Measurements from ENCODE around the gene HDAC4.

Gene HDAC4

DNA sequence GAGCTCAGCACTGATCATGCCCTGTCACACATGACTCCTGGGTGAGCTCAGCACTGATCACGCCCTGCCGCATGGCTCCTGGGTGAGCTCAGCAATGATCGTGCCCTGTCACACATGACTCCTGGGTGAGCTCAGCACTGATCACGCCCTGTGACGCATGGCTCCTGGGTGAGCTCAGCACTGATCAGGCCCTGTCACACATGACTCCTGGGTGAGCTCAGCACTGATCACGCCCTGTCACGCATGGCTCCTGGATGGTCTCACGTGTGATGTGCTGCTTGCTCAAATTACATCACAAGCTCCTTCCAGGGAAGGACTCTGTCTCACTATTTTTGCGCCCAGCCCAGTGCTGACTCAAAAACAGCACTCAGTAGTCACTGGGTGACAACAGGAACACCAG, 258.0 kb downstream of the HDAC4 start:
- Histone ChIP-seq H3K9me2 (ENCODE audit: low read depth, low read length) (no peaks in the 10 kb centered on the region), H3K9me3 (ENCODE audit: low read length) (no peaks in the 10 kb centered on the region), H4K20me1 (ENCODE audit: insufficient read depth, low read length) (no peaks in the 10 kb centered on the region), H3K36me3 (ENCODE audit: insufficient read depth, low read length) (no peaks in the 10 kb centered on the region), H3K79me2 (ENCODE audit: insufficient read depth, low read length) (no peaks in the 10 kb centered on the region), H3K4me3 (ENCODE audit: low read depth, low read length, poor library complexity, severe bottlenecking) (no peak overlapping the region), H3K9ac (ENCODE audit: low read length) (no peak overlapping the region), H3K4me2 (ENCODE audit: low read length) (no peak overlapping the region), H3K27me3 (ENCODE audit: insufficient read depth, low read length) (no peaks in the 10 kb centered on the region), H2AFZ (ENCODE audit: low read length) (no peak overlapping the region), H3K4me1 (ENCODE audit: insufficient read depth, low read length, severe bottlenecking) (no peaks in the 10 kb centered on the region), H3K27ac (ENCODE audit: low read depth, low read length, poor library complexity, severe bottlenecking) (no peak overlapping the region), H3F3A (ENCODE audit: insufficient read depth, low read length) (no peaks in the 10 kb centered on the region)
- TF ChIP-seq CTCF (IDR thresholded peaks at IDR 0.05; ENCODE audit: low read length) (no peak), EZH2 (IDR thresholded peaks at IDR 0.05; ENCODE audit: borderline replicate concordance, low read length) (no peak)

DNA sequence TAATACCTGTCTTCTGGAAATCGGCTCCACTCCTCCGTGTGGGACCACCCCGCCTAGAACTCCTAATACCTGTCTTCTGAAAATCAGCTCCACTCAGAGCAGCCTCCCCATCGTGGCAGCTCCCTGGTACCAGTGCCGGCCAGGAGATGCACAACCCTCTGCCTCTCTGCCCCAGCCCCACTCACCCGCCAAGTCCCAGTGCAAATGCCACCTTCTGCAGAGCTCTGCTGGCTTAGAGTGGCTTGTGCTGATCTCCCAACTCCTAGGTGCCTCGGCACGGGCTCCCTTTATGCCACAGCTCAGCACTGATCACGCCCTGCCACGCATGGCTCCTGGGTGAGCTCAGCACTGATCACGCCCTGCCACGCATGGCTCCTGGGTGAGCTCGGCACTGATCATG, 258.5 kb downstream of the HDAC4 start:
- Histone ChIP-seq H2AFZ (ENCODE audit: low read length) (no peak overlapping the region), H3K36me3 (ENCODE audit: insufficient read depth, low read length) (no peaks in the 10 kb centered on the region), H3K4me2 (ENCODE audit: low read length) (no peak overlapping the region), H3K79me2 (ENCODE audit: insufficient read depth, low read length) (no peaks in the 10 kb centered on the region), H3K9me2 (ENCODE audit: low read depth, low read length) (no peaks in the 10 kb centered on the region), H3K4me1 (ENCODE audit: insufficient read depth, low read length, severe bottlenecking) (no peaks in the 10 kb centered on the region), H3K27ac (ENCODE audit: low read depth, low read length, poor library complexity, severe bottlenecking) (no peak overlapping the region), H4K20me1 (ENCODE audit: insufficient read depth, low read length) (no peaks in the 10 kb centered on the region), H3K9me3 (ENCODE audit: low read length) (no peaks in the 10 kb centered on the region), H3F3A (ENCODE audit: insufficient read depth, low read length) (no peaks in the 10 kb centered on the region), H3K9ac (ENCODE audit: low read length) (no peak overlapping the region), H3K4me3 (ENCODE audit: low read depth, low read length, poor library complexity, severe bottlenecking) (no peak overlapping the region), H3K27me3 (ENCODE audit: insufficient read depth, low read length) (no peaks in the 10 kb centered on the region)
- TF ChIP-seq EZH2 (IDR thresholded peaks at IDR 0.05; ENCODE audit: borderline replicate concordance, low read length) (no peak), CTCF (IDR thresholded peaks at IDR 0.05; ENCODE audit: low read length) (no peak)

DNA sequence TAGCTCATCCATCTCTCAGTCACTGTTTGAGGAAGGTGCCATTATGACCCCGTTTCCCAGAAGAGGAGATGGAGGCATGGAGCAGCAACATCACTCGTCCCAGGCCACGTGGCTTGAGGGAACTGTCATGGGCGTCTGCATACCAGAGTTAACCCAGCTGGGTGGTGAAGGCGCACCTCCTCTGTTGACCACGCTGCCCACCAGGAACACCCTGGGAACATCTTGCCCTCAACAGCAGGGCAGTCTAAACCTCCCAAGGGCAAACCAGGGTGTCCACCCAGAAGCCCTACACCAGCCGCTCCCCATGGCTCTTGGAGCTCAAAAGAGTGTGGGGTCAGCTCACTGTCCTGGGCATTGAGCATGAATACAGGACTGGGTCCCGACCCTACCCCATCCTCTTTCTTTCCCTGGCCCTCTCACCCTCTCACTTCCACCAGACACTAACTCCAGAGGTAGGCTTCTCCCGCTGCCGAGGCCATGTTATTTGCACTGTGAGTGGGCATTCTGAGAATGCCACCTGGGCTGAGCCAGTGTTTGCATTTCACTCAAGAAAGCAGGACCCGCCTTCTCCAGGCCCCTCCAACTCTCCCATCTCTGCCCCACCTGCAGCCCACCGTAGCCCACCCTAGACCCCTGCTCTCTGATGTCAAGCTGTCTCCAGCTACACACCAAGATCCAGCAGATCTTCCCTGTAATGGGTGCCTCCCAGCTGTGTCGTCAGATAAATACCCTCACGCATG, 259.6 kb downstream of the HDAC4 start:
- Histone ChIP-seq H3K27ac (ENCODE audit: low read depth, low read length, poor library complexity, severe bottlenecking) (no peak overlapping the region), H3K9me3 (ENCODE audit: low read length) (no peaks in the 10 kb centered on the region), H4K20me1 (ENCODE audit: insufficient read depth, low read length) (no peaks in the 10 kb centered on the region), H3K36me3 (ENCODE audit: insufficient read depth, low read length) (no peaks in the 10 kb centered on the region), H3K79me2 (ENCODE audit: insufficient read depth, low read length) (no peaks in the 10 kb centered on the region), H3K4me2 (ENCODE audit: low read length) (no peak overlapping the region), H3K4me3 (ENCODE audit: low read depth, low read length, poor library complexity, severe bottlenecking) (no peak overlapping the region), H2AFZ (ENCODE audit: low read length) (no peak overlapping the region), H3K27me3 (ENCODE audit: insufficient read depth, low read length) (no peaks in the 10 kb centered on the region), H3K4me1 (ENCODE audit: insufficient read depth, low read length, severe bottlenecking) (no peaks in the 10 kb centered on the region), H3K9ac (ENCODE audit: low read length) (no peak overlapping the region), H3K9me2 (ENCODE audit: low read depth, low read length) (no peaks in the 10 kb centered on the region), H3F3A (ENCODE audit: insufficient read depth, low read length) (no peaks in the 10 kb centered on the region)
- TF ChIP-seq CTCF (IDR thresholded peaks at IDR 0.05; ENCODE audit: low read length) (no peak), EZH2 (IDR thresholded peaks at IDR 0.05; ENCODE audit: borderline replicate concordance, low read length) (no peak)
